ENCODE results near the gene MLXIP. TPM values are rescaled to one million over a fixed set of nuclear protein-coding genes. Genes with fewer than 3 reads are reported as not detected.

MLXIP gene
- total and polyA plus RNA-seq, 2 of the 13 experiments (the other 11 are each of a cell fraction or from before 2014, with no cell fraction given) = 5.3 to 6.7 TPM

DNA sequence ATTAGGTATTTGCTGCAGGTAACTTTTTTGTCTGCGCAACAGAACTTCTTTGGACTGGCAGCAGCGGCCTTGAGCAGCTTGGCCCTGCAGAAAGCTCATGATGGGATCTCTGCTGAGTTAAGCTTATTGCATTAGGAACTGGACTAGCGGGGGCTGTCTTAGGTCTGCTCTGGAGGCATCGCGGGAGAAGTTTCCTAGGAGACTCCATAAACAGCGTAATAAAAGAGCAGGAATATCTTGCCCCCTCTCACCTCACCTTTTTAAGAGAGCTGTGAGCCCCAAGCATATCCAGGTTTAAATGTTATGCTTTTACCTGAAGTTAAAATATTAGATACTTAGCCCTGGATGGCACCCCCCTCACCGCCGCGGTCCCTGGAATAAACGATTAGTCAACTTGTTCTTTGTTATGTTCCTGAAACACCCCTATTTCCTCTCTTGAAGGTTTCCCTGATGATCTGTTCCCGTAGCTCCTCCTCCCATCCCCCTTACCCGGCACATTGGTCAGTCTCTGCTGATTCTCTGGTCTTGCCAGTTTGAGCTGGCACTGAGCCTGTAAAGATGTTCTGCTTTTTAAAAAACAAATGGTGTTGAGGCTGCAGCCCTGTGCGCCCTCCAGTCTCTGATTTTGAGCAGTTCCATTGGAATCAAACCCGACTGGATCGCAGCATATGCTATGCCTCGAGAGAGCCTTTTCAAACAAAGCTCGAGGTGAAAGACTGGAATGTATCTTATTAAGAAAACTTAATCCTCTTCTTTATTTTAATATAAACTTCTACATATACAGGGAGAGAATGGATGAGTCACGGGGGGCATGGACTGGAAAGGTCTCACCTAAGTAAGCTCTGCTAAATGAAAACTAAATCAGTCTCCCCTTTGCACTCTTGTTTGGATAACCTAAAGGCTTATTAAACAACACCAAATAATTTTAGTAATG lies 1.9 kb downstream of the MLXIP start:
- no peaks in the 10 kb centered on the region for H3K27me3 ChIP-seq (ENCODE audit: control insufficient read depth in 1 of 2, insufficient read depth in 2 of 2, low read length in 2 of 2)
- peaks cover 3 to 12% of the 10 kb centered on the region in 2 experiments; a peak in 4 of 5 replicates for H3K36me3 ChIP-seq (replicated peaks in 1 of 2; ENCODE audit: control insufficient read depth in 1 of 2, insufficient read depth in 2 of 2, low read length in 2 of 2)
- FAIRE-seq = no peak
- peaks cover 42% of the 10 kb centered on the region for H3K79me2 ChIP-seq (ENCODE audit: insufficient read depth, low read length)
- no peak overlapping the region for H3K27ac ChIP-seq (ENCODE audit: extremely low read length, insufficient read depth, low read length)
- peaks cover 17% of the 10 kb centered on the region for H4K20me1 ChIP-seq (ENCODE audit: insufficient read depth, low read length)
- TF ChIP-seq, protein P1, sequence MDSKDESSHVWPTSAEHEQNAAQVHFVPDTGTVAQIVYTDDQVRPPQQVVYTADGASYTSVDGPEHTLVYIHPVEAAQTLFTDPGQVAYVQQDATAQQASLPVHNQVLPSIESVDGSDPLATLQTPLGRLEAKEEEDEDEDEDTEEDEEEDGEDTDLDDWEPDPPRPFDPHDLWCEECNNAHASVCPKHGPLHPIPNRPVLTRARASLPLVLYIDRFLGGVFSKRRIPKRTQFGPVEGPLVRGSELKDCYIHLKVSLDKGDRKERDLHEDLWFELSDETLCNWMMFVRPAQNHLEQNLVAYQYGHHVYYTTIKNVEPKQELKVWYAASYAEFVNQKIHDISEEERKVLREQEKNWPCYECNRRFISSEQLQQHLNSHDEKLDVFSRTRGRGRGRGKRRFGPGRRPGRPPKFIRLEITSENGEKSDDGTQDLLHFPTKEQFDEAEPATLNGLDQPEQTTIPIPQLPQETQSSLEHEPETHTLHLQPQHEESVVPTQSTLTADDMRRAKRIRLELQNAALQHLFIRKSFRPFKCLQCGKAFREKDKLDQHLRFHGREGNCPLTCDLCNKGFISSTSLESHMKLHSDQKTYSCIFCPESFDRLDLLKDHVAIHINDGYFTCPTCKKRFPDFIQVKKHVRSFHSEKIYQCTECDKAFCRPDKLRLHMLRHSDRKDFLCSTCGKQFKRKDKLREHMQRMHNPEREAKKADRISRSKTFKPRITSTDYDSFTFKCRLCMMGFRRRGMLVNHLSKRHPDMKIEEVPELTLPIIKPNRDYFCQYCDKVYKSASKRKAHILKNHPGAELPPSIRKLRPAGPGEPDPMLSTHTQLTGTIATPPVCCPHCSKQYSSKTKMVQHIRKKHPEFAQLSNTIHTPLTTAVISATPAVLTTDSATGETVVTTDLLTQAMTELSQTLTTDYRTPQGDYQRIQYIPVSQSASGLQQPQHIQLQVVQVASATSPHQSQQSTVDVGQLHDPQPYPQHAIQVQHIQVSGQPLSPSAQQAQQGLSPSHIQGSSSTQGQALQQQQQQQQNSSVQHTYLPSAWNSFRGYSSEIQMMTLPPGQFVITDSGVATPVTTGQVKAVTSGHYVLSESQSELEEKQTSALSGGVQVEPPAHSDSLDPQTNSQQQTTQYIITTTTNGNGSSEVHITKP (CRISPR knock-in tag; IDR thresholded peaks at IDR 0.05; ENCODE audit: low read depth) = 0 out of 2 replicates have a peak, but pooled peaks have one; percentile 52
- no peak for TF ChIP-seq TP53 (CRISPR knock-in tag; conservative IDR thresholded peaks at IDR 0.05)
- DNase-seq (ENCODE audit: low spot score) = no peak
- peak overlapping the region; percentile 68; the same call in 1 of the 2 replicates for H3K9ac ChIP-seq (ENCODE audit: insufficient read depth, low read depth, low read length)
- TSS peak; percentile 60 for BruUV-seq (replicated peaks)
- in situ Hi-C loops (cut with HindIII; ENCODE audit: extremely low pct_ligation_motif_present, low pct_unique_long_range_greater_than_20kb) (no loop called here), intact Hi-C loops (cut with micrococcal nuclease; ENCODE audit: unreplicated experiment) (no loop called here)
- no peak for ATAC-seq
- peak overlapping the region; percentile 56 to 74 (median 62) for H3K4me3 ChIP-seq (replicated peaks in 1 of 3; ENCODE audit: insufficient read depth in 1 of 3, low read depth in 2 of 3, low read length in 3 of 3)
- 60% methylated on average over 18 of the region's 18 CpGs for WGBS (ENCODE audit: low lambda C conversion rate)
- H2AFZ ChIP-seq (ENCODE audit: low read length) = no peak overlapping the region
- H3K4me1 ChIP-seq (ENCODE audit: insufficient read depth, low read length) = peaks cover 58% of the 10 kb centered on the region
- no peaks in the 10 kb centered on the region for H3K9me3 ChIP-seq (ENCODE audit: low read length)
- ChIA-PET POLR2A (interaction anchor here (0.6 to 3.9 kb wide), 4 partner anchors 17 to 40 kb away, joined by 3 to 27 read pairs (median 6); no protein-coding TSS in a partner anchor), CTCF (ENCODE audit: low intra/inter-chr PET ratio, low total read pairs) (no interaction called here)
- H3K4me2 ChIP-seq (ENCODE audit: low read depth, low read length) = peak overlapping the region; percentile 99
